HL-60 (cell line): ENCODE results near the gene TTC39A.

Source experiments
- DNase-seq, 2 experiments: peaks; one replicate each; pipeline ENCODE4 v3.0.0-alpha.2; 2010 to 2020; ENCODE audit warnings: low read depth in 1 of 2, low spot score in 1 of 2
- H3K27ac ChIP-seq: fragments of 250-450 bp; sonication (Bioruptor Pico); replicated peaks from 2 replicates; pipeline ENCODE4 v1.5.1; 2020; ENCODE audit warnings: mild to moderate bottlenecking, moderate library complexity
- H3K27me3 ChIP-seq: fragments of 250-450 bp; sonication (Bioruptor Pico); 2 replicates; pipeline ENCODE4 v1.5.1; 2021; ENCODE audit warnings: mild to moderate bottlenecking, moderate library complexity; ENCODE audit not compliant: insufficient read depth, poor library complexity, severe bottlenecking
- H3K4me3 ChIP-seq: replicated peaks from 2 replicates; pipeline ENCODE4 v1.5.1; 2011; ENCODE audit warnings: mild to moderate bottlenecking, control low read depth, low read length; ENCODE audit not compliant: insufficient read depth
- GABPA ChIP-seq: IDR thresholded peaks from 2 replicates; pipeline ENCODE4 v1.6.1; 2012; ENCODE audit warnings: low read depth
- POLR2AphosphoS5 ChIP-seq: IDR thresholded peaks from 2 replicates; pipeline ENCODE4 v1.6.1; 2012; ENCODE audit warnings: low read depth
- REST ChIP-seq: IDR thresholded peaks from 2 replicates; pipeline ENCODE4 v1.6.1; 2012; ENCODE audit warnings: low read depth; ENCODE audit not compliant: insufficient replicate concordance
- SPI1 ChIP-seq: IDR thresholded peaks from 2 replicates; pipeline ENCODE4 v1.6.1; 2012; ENCODE audit warnings: low read depth, mild to moderate bottlenecking, borderline replicate concordance
- TF ChIP-seq, protein P1 (sequence below): IDR thresholded peaks from one replicate; pipeline ENCODE4 v1.5.1; 2011; ENCODE audit warnings: low read length, control low read depth, inconsistent platforms; ENCODE audit not compliant: insufficient read depth

The TTC39A gene

GRCh38 chr1:51341876-51342496 is 11.6 kb upstream of the TTC39A start:
- Histone ChIP-seq H3K4me3 (no peak overlapping the region), H3K27ac (no peak overlapping the region), H3K27me3 (peaks cover 17% of the 10 kb centered on the region)
- DNase-seq = no peak
- TF ChIP-seq POLR2AphosphoS5 = no peak
- TF ChIP-seq GABPA = no peak
- TF ChIP-seq REST = no peak
- TF ChIP-seq SPI1 = no peak
- TF ChIP-seq, protein P1, sequence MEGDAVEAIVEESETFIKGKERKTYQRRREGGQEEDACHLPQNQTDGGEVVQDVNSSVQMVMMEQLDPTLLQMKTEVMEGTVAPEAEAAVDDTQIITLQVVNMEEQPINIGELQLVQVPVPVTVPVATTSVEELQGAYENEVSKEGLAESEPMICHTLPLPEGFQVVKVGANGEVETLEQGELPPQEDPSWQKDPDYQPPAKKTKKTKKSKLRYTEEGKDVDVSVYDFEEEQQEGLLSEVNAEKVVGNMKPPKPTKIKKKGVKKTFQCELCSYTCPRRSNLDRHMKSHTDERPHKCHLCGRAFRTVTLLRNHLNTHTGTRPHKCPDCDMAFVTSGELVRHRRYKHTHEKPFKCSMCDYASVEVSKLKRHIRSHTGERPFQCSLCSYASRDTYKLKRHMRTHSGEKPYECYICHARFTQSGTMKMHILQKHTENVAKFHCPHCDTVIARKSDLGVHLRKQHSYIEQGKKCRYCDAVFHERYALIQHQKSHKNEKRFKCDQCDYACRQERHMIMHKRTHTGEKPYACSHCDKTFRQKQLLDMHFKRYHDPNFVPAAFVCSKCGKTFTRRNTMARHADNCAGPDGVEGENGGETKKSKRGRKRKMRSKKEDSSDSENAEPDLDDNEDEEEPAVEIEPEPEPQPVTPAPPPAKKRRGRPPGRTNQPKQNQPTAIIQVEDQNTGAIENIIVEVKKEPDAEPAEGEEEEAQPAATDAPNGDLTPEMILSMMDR = no peak

DNA sequence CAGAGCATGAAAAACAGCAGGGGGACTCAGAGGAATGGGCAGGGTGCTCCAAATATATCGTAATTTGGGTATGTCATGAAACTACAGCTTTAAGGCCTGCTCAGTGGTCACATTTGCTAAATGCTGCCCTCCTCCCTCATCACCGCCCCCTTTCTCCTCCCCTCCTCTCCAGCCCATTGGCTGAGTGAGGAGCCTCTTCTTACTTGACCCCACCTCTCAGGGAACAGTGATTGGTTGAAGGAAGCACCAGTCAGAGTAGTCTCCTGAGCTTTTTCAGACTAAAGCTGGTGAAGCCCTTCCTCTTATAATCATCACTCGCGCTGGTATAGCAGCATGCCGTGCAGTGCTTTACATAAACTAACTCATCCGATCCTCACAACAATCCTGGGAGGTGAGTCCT is 10.0 kb upstream of the TTC39A start:
- no peak for TF ChIP-seq GABPA
- TF ChIP-seq POLR2AphosphoS5 = no peak
- TF ChIP-seq REST = no peak
- TF ChIP-seq, protein P1 = no peak
- TF ChIP-seq SPI1 = no peak
- Histone ChIP-seq H3K4me3 (no peak overlapping the region), H3K27ac (no peak overlapping the region), H3K27me3 (peaks cover 13% of the 10 kb centered on the region)
- DNase-seq = no peak

DNA sequence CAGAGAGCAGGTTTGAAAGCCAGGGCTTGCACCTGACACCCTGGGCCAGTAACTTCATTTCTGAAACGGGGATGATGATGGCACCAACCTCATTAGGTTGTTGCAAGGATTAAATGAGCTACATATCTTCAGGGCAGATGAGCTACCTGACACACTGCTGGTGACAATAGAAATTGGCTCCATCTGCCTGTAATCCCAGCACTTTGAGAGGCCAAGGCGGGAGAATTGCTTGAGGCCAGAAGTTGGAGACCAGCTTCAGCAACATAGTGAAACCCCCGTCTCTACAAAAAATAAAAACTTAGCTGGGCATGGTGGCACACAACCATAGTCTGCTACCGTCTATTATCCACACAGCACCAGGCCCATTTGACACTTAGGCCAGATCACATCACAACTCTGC is 6.3 kb upstream of the TTC39A start:
- no peak overlapping the region for H3K4me3 ChIP-seq
- H3K27me3 ChIP-seq = no peaks in the 10 kb centered on the region
- TF ChIP-seq POLR2AphosphoS5 (no peak), GABPA (no peak), REST (no peak), SPI1 (no peak)
- TF ChIP-seq, protein P1 = no peak
- no peak overlapping the region for H3K27ac ChIP-seq
- no peak for DNase-seq
